Astrocyte of the hippocampus (primary cell): ENCODE results near the gene KAZALD1.
"Not testable (repeated sequence)": the region's sequence is repeated elsewhere in the genome, so short reads cannot be mapped to it uniquely, and the experiment has no call there.

ENCODE experiments used
- DNase-seq: peaks from one replicate; pipeline ENCODE4 v3.0.0; 2011; ENCODE audit warnings: low read depth, low spot score

Gene KAZALD1

GRCh38 chr10:101030496-101031127, 31.2 kb upstream of the KAZALD1 start:
- no peak for DNase-seq

GRCh38 chr10:101031128-101031795, 30.5 kb upstream of the KAZALD1 start, which contains the start of the genes PDZD7 and SFXN3:
Gene PDZD7 (minus strand): TSS chr10:101031129. CDS start chr10:101030219, 910 bp downstream.
Gene SFXN3 (plus strand): TSS chr10:101031234. CDS start chr10:101034695, 3,461 bp downstream.
- peak; percentile 98 for DNase-seq

- peak; percentile 90 for DNase-seq
These were observed 29.8 kb upstream of the KAZALD1 start for GRCh38 chr10:101031796-101032636.

- peak; percentile 94 for DNase-seq
These were observed 29.1 kb upstream of the KAZALD1 start for GRCh38 chr10:101032637-101033224.

- no peak for DNase-seq
These were observed 28.5 kb upstream of the KAZALD1 start for GRCh38 chr10:101033276-101033675.

GRCh38 chr10:101034404-101034803, 27.4 kb upstream of the KAZALD1 start:
- DNase-seq, result not testable (repeated sequence)

- no peak for DNase-seq
These were observed 26.5 kb upstream of the KAZALD1 start for GRCh38 chr10:101035314-101035713.

- no peak for DNase-seq
These were observed 25.7 kb upstream of the KAZALD1 start for GRCh38 chr10:101035916-101036702.

GRCh38 chr10:101036726-101037125, 25.1 kb upstream of the KAZALD1 start:
- no peak for DNase-seq

- no peak for DNase-seq
These were observed 23.3 kb upstream of the KAZALD1 start for GRCh38 chr10:101038484-101038883.

GRCh38 chr10:101040061-101040460, 21.7 kb upstream of the KAZALD1 start:
- DNase-seq, result no peak

GRCh38 chr10:101040851-101041250, 20.9 kb upstream of the KAZALD1 start:
- no peak for DNase-seq

- DNase-seq, result peak; percentile 91
These were observed 20.5 kb upstream of the KAZALD1 start for GRCh38 chr10:101041252-101041761.

- no peak for DNase-seq
These were observed 19.7 kb upstream of the KAZALD1 start for GRCh38 chr10:101042118-101042517.

GRCh38 chr10:101042667-101043362, 19.0 kb upstream of the KAZALD1 start:
- peak; percentile 96 for DNase-seq

- DNase-seq, result no peak
These were observed 18.5 kb upstream of the KAZALD1 start for GRCh38 chr10:101043363-101043707.

- no peak for DNase-seq
These were observed 17.7 kb upstream of the KAZALD1 start for GRCh38 chr10:101044117-101044516.

GRCh38 chr10:101046332-101047238, 15.2 kb upstream of the KAZALD1 start:
- DNase-seq, result peak; percentile 46

GRCh38 chr10:101047268-101047667, 14.5 kb upstream of the KAZALD1 start:
- peak; percentile 26 for DNase-seq
